GM18498 (cell line): ENCODE measurements around the gene NOL12.

Experiments
- ATAC-seq: cut with Tn5 transposase; IDR thresholded peaks from one replicate; pipeline ENCODE4 v1.9.1; 2021; ENCODE audit warnings: mild to moderate bottlenecking, moderate library complexity; ENCODE audit not compliant: unreplicated experiment

The NOL12 gene

GRCh38 chr22:37741312-37741795 is 55.2 kb downstream of the NOL12 start:
- no peak for ATAC-seq

GRCh38 chr22:37742376-37743171 is 56.4 kb downstream of the NOL12 start:
- no peak for ATAC-seq
